Astrocyte of the cerebellum (primary cell): ENCODE measurements around the gene ULBP2.
"Not testable (repeated sequence)": the region's sequence is repeated elsewhere in the genome, so short reads cannot be mapped to it uniquely, and the experiment has no call there.

ENCODE experiments used
- DNase-seq: peaks from one replicate; pipeline ENCODE4 v3.0.0-alpha.2; 2011; ENCODE audit warnings: low read depth
- H3K4me3 ChIP-seq: 2 replicates; pipeline ENCODE4 v1.5.1; 2011; ENCODE audit warnings: mild to moderate bottlenecking, low read depth, low read length, moderate library complexity
- CTCF ChIP-seq: IDR thresholded peaks from 2 replicates; pipeline ENCODE4 v1.5.1; 2012; ENCODE audit warnings: low read length, low read depth, moderate library complexity, mild to moderate bottlenecking; ENCODE audit errors: missing control alignments
- in situ Hi-C: cut with HindIII; loops from 2 replicates; pipeline ENCODE4 v1.10.0; 2017; ENCODE audit warnings: low sequenced_read_pairs

The ULBP2 gene

DNA sequence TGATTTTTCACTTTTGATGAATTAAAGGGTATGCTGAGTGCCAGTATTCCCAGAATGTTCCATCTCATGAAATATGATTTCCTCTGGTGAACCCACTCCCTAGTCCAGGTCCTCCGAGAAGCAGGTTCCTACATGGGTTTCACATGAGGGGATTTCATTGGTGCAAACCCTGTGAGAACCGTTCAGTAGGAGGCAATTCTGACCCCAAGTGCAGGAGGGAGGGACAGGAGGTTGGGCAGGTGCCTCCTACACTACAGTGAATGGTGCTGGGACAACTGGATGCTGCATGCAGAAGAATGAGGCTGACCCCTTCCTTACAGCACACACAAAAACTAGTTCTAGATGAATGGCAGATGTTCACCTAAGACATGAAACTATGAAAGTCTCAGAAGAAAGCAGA, 5.1 kb upstream of the ULBP2 start:
- DNase-seq, result no peak
- no peak overlapping the region for H3K4me3 ChIP-seq
- no peak for TF ChIP-seq CTCF
- in situ Hi-C loops, result no loop called here

DNA sequence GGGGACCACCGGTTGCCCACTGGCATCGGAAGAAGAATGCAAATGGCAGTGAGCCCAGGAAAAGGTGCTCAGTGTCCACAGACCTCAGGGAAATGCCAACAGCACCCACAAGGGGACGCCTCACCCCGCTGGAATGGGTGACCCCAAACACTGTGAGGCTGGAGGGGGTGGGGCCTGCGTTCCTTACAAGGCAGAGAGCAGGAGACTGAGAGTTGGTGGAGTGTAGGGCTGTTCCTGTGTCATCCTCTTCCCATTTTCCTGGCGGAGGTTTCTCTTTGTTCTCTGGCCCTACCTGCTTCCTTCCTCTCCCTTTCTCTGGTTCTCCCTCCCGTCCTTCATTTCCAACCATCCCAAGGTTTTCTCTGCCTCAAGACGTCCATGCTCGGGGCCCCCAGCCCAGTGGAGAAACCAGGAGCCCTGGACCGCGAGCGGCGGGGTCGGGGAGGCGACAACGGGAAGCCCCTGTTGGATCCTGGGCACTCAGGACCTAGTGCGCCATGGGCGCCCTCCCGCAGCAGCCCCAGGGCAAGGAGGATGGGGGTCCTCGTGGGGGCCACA, 3.7 kb upstream of the ULBP2 start:
- DNase-seq, in situ Hi-C loops: not testable (repeated sequence)
- peak overlapping the region; percentile 34 for H3K4me3 ChIP-seq

DNA sequence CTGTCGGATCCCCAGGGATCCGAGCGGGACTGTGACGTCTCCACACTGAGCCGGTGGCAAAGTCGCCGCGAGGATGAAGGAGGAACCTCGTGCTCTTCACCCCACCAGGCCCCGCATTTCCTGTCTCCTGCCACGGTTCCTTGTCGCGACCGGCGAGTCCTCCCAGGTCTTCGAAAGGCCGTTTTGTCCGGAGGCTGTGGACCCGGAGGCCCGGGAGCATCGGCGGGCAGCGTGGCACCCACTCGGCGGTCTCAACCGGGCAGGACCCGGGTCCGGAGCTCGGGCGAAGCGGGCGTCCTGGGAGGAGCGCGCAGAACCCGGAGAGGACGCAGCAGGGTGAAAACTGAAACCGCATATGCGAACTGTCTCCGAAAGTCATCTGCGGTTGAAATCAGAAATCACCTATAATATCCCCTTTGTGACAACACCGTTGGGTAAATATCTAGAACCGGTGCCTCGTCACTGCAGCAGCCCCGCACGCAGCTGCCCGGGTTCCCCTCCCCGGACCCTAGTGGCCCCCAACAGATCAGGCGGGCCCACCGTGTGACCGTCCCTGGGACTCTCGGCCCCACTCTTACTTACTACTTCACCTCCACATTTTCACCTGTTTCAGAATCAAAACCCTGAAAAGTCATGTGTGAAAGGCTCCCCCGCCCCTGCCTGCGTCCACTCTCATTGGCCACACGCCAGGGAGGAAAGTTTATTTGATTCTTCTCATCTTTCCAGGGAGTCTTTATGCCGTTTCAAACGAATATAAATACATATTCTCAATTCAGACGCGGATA, 3.1 kb upstream of the ULBP2 start:
- TF ChIP-seq CTCF, result no peak
- peak overlapping the region; percentile 34 for H3K4me3 ChIP-seq
- in situ Hi-C loops, result no loop called here
- no peak for DNase-seq

DNA sequence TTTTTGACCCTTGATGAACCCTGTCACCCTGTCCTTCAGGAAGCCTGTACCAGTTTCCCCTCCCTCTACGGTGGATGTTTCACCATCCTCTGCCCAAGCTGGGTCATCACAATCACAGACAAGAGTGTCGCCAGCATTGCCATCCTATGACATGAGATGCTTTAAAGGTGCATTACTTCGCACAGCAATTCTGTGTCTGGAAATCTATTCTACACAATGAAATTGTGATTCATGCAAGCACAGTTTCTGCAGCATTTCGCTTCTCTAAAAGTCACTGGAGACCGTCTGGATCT, 2.5 kb upstream of the ULBP2 start:
- in situ Hi-C loops, result no loop called here
- no peak for TF ChIP-seq CTCF
- H3K4me3 ChIP-seq, result no peak overlapping the region
- DNase-seq, result no peak

DNA sequence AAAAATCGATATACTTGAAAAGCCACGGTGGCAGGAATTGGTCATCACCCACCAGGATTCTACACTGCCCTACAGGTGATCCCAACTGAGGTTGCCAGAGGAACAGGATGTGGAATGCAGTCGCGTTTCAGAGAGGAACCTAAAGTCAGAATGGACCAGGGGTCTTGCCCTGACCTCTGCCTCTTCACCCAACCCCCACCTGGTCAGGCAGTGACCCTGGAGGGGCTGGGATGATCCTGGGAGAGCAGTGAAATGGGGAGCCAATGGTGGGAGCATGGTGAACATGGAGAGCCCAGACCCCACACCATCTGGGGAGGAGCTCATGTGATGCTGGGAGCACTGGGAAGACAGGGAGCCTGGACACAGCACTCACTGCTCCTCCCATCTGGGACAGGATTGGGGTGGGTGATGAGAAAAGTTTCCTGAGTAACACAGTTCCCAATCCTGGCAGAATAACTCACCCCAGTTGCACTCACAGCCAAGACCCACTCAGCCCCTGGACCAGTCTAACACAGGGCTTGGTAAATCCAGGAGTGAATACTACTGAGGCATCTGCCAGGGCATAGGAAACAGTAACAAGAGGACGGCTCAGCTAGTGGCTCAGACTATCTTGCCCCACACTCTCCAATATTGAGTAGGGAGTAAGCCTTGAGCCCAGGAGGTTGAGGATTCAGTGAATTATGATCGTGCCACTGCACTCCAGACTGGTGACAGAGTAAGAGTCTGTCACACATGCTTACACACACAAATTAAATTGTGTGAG, 1.7 kb upstream of the ULBP2 start:
- no peak for TF ChIP-seq CTCF
- no peak for DNase-seq
- H3K4me3 ChIP-seq, result no peak overlapping the region
- in situ Hi-C loops, result no loop called here

GRCh38 chr6:149940672-149940982, 1.2 kb upstream of the ULBP2 start:
- H3K4me3 ChIP-seq, result no peak overlapping the region
- in situ Hi-C loops, result no loop called here
- DNase-seq, result no peak

More at GRCh38 chr6:149940672-149940982, 1.2 kb upstream of the ULBP2 start:
- TF ChIP-seq CTCF, result no peak
